GM19043 (cell line): Measurements from ENCODE around the gene ADARB1.
"Not testable (repeated sequence)": the region's sequence is repeated elsewhere in the genome, so short reads cannot be mapped to it uniquely, and the experiment has no call there.

Experiments used
- ATAC-seq: cut with Tn5 transposase; IDR thresholded peaks from one replicate; pipeline ENCODE4 v1.9.1; 2021; ENCODE audit warnings: low read depth; ENCODE audit not compliant: unreplicated experiment

ADARB1 gene

DNA sequence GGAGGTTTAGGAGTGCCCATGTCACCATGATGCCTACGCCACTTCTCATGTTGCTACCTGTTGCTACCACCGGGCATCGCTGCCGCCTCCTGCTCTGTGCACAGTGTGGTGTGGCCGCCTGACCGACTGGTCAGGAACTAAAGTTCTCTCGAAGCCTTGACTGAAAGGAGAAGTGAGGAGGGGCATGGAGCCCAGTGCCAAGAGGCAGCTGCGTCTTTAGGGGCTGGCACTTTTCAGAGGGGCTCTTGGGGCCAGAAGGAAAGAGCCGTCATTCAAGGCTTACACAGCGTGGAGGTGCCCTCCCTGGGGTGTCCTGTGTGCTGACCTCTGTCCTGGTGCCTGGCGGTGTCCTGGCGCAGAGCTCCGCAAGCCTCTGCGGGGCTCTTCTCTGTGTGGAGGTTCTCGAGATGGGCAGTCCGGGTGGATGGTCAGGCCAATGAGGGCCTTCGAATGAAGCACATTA lies 57.2 kb downstream of the ADARB1 start:
- no peak for ATAC-seq

DNA sequence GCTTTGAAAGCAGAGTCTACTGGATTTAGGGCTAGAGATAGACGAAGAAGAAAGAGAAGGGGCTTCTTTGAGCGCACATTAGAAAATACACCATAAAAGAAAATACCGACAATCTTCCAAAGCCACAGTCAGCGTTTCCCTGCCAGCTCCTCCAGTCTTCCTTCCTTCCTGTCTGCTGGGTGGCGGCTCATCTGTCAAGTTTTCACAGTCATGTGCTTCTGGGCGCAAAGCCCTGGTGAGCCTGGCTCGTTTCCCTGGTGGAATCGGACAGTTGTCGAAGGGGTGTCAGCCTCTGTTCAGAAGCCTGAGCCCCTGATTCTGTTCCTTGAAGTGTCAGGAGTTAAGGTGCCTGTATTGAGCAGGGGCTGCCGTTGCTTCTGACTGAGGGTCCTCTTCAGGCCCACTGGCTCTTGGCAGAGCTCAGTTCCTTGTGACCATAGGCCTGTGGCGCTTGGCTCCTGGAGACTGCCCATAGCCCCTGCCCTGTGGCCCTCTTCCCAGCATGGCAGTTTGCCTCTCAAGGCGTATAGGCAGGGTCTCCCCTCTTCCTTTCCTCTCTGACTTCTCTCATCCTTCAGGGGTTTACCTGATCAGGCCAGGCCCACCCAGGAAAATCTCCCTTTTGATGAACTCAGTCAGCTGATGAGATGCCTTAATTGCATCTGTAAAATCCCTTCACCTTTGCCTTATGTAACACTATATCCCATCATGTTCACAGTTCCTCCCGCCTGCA lies 58.6 kb downstream of the ADARB1 start:
- no peak for ATAC-seq

DNA sequence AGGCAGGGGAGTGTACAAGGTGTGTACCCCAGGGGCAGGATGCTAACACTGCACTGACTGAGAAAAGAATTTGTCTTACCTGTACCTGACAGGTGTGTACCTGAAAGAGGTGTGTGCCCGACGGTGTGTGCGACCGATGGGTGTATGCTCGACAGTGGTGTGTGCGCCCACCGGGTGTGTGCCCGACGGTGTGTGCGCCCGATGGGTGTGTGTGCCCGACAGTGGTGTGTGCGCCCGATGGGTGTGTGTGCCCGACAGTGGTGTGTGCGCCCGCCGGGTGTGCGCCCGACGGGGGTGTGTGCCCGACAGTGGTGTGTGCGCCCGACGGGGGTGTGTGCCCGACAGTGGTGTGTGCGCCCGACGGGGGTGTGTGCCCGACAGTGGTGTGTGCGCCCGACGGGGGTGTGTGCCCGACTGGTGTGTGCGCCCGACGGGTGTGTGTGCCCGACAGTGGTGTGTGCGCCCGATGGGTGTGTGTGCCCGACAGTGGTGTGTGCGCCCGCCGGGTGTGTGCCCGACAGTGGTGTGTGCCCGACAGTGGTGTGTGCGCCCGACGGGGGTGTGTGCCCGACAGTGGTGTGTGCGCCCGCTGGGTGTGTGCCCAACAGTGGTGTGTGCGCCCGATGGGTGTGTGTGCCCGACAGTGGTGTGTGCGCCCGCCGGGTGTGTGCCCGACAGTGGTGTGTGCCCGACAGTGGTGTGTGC lies 59.3 kb downstream of the ADARB1 start:
- ATAC-seq = not testable (repeated sequence)

DNA sequence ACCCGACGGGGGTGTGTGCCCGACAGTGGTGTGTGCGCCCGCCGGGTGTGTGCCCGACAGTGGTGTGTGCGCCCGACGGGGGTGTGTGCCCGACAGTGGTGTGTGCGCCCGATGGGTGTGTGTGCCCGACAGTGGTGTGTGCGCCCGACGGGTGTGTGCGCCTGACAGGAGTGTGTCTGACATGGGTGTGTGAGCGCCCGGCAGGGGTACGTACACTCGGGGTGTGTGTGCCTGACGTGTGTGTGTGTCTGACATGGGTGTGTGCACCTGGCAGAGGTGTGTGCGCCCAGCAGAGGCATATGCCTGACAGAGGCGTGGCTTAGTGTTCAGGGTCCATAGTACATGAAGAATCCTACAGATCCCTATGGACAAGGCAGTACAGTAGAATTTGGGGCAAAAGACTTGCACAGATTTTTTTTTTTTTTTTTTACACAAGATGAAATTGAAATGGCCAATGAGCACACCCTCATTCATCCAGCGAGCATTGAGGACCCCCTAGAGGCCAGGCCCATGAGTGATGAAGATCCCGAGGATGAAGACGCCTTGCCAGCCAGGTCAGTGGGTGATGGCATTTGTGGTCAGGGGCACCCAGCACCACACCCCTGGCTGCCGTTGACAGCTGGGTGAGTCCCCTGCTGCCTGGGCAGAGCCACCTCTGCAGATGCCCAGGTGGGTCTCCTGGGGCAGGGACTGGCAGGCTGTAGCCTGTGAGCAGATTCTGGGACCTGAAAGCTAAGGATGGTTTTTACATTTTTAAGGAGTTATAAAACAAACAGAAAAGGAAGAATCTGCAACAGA lies 60.1 kb downstream of the ADARB1 start:
- ATAC-seq = no peak

DNA sequence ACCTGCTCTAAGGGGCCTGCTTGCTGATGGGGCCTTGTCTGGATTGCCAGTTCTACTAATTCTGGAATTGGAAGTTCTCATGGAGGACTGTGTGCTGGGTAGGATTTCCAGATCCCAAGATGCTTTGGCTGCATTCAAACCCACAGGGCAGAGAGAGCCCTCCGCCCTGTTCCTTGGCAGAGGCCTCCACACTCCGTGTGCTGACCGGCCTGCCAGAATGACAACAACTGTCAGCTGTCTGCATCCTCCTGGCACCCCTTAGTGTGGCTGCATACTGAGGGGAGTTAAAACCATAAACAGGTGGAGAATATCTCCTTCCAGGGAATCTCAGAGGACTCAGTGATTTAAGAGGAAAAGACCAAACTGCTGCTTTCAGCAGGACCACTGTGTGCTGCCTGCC lies 60.7 kb downstream of the ADARB1 start:
- ATAC-seq = no peak

DNA sequence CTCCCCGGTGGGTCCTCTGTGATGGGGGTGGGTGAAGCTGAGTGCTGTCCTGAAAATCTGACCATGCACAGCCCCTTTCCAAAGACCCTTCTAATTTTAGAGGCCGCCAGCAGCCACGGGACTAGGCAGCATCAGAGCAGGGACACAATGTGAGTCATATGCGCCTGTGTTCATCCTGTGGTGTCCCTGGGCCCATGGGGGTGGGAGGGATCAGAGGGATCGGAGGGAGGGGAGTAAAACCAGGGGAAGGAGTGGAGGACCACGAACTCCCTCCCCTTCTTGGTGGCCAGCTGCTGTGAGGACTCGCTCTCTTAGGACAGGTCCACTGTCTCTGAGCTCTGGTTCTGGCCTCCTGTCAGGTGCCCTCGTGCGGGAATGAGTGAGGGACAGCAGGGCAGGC lies 61.5 kb downstream of the ADARB1 start:
- ATAC-seq = no peak

DNA sequence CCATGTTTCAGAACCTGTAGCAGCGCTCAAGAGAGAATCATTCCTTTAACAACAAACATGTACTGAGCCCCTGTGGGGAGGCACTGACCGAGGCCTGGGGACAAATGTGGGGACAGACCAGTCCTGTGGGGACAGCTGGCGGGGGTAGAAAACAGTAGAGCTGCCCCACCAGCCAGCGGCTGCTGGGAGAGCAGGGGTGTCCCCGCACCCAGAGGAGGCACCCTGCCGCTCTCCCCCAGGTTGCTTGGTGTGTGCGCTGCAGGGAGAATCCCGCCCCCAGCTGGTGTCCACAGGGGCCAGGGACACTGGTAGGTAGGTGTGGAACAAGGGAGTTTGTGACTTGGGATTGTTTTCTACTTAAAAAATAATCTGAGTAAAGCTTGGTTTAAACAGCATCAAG lies 62.1 kb downstream of the ADARB1 start:
- ATAC-seq = no peak

DNA sequence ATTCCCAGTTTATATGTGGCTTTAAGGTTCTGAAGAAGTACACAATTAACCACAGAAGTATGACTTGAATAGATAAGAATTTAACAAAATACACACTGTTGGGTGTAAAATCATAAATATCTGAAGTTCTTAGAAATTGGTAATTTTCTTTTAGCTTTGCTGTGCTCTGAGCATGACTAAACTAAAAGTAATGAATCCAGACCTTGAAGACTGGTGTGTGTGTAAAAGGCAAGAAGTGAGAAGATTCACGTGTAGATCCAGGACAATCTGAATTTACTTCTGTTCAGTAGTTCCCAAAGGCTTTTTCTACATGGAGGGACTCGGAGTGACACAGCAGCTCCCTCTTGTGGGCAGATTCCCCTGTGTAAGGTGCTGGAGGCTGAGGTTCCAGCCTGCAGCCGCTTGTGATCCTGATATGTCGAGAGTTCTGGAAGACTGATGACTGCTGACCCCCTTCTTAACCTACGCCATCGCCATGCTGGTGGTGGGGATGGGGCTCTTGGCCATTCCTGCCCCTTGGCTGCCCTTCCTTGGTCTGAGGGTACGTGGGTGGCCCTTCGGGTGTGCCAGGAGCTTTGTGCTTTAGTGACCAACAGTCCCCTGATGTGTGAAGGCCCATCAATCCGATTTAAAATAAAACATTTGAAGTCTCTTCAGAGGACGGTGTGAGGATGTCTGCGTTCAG lies 62.7 kb downstream of the ADARB1 start:
- no peak for ATAC-seq

DNA sequence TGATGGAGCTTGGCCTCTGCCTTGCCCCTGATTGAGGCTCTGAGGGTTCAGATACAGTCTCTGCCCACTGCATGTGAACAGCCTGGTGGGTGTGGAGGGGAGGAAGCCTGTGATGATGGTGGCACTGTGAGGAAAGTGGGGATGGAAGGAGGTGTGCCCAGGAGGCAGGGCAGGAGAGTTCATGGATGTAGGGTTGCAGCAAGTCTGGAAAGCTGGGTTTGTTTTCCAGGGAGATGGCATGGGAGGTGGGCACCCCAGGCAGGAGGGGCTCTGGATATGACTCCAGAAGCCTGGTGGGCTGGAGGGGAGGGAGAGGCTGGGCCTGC lies 63.2 kb downstream of the ADARB1 start:
- ATAC-seq = no peak

DNA sequence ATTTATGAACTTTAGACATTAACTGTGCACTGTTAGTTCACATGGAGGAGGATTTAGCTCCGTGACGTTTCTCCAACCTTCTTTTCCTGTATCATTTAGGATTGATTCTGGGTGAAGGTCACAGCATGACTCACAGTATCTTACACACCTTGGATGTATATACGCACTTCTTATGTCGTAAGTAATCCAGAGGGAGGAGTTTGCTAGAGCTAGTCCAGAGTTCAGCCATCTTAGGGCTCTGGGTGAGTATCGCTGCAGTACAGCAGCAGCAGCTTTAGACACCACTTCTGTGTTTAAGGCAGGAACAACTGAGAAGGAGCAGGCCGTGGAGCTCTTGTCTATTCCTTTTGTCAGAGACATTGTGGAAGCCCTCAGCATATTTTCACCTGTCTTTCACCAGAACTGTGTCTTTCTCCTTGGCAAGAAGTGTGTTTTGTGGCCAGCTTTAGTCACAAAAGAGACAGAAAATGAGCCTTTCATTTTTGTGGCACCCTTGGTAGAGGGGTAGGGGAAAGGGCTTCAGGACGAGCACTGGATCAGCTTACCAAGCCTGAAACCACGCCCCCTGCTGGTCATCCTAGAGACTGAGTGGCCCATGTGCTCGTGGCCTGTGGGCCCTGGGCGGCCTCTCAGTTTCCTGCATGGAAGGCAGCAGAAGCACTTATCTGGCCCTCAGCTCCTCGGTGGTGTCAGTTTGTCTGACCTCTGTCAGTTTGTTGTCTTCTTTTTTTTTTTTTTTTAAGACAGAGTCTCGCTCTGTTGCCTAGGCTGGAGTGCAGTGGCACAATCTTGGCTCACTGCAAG lies 64.0 kb downstream of the ADARB1 start:
- ATAC-seq = no peak

DNA sequence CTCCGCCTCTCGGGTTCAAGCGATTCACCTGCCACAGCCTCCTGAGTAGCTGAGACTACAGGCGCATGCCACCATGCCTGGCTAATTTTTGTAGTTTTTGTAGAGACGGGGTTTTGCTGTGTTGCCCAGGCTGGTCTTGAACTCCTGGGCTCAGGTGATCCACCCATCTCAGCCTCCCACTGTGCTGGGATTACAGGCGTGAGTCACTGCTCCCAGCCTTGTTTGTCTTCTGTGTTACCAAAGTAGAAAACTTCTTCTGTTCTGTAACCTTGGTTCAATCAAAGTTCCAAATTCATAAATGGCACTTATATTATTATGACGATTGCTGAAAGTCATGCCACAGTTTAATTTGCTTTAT lies 64.6 kb downstream of the ADARB1 start:
- ATAC-seq = not testable (repeated sequence)

DNA sequence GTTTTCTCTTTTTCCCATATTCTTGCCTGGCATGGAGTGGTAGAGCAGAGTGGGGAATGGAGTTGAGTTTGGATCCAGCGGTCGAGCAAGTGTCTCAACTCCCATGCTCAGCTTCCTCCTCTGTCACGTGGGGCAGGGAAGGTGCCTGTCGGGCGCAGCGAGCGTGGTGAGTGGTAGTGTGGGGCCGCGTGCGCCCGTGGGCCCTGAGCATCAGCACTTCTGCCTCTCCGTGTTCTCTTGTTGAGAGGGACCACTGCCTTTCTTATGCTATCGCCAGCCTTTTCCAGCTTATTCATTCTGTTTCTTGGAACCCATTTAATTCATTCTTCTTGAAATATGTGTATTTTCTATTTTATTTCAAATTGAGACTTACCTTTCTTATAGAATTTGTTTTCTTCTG lies 65.1 kb downstream of the ADARB1 start:
- no peak for ATAC-seq

DNA sequence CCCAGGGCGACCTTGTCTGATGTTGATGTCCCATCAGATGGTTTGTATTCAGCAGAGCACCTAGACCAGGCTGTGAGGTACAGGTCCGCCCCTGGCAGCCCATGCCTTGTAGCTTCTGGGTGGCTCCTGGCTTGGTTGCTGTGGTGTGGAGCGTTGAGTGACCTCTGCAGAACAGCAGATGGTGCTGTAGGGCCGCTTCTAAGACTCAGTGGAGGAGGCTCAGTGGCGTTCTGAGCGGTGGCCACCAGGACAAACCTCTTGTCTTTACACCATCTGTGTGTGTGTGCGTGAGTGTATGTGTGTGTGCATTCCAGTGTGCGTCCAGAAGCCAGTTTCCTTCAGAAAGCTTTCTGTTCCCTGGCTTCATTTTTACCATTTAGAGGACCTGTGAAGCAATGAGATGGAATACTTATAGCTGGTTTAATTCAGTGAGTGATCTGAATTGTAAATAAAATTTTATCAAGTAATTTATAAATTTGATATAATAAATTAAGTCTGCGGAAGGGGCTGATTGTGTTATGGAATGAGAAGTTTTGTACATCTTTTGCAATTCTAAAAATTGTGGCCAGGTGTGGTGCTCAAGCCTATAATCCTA lies 66.1 kb downstream of the ADARB1 start:
- peak; percentile 64 for ATAC-seq

DNA sequence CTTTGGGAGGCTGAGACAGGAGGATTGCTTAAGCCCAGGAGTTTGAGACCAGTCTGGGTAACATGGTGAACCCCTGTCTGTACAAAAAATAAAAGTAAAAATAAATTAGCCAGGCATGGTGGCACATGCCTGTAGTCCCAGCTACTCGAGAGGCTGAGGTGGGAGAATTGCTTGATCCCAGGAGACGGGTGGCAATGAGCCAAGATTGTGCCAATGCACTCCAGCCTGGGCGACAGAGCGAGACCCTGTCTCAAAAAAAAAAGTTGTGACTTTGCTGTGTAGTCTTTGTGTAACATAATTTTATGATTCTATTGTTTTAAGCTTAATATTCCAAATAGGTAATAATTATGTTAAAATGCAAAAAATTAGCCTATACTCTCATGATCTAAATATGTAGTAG lies 66.6 kb downstream of the ADARB1 start:
- ATAC-seq = not testable (repeated sequence)

DNA sequence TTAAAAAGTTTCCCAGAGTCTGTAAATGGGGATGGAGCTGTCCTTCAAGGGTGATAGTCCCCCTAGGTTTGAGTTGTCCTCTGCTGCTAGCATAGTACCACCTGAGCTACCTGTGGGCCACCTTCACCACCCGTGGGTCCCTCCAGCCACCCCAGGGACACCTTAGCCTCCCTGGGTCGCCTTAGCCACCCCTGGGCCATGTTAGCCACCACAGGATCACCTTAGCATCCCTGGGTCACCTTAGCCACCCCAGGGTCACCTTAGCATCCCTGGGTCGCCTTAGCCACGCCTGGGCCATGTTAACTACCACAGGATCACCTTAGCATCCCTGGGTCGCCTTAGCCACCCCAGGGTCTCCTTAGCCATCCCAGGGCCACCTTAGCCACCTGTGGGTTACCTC lies 67.1 kb downstream of the ADARB1 start:
- no peak for ATAC-seq

DNA sequence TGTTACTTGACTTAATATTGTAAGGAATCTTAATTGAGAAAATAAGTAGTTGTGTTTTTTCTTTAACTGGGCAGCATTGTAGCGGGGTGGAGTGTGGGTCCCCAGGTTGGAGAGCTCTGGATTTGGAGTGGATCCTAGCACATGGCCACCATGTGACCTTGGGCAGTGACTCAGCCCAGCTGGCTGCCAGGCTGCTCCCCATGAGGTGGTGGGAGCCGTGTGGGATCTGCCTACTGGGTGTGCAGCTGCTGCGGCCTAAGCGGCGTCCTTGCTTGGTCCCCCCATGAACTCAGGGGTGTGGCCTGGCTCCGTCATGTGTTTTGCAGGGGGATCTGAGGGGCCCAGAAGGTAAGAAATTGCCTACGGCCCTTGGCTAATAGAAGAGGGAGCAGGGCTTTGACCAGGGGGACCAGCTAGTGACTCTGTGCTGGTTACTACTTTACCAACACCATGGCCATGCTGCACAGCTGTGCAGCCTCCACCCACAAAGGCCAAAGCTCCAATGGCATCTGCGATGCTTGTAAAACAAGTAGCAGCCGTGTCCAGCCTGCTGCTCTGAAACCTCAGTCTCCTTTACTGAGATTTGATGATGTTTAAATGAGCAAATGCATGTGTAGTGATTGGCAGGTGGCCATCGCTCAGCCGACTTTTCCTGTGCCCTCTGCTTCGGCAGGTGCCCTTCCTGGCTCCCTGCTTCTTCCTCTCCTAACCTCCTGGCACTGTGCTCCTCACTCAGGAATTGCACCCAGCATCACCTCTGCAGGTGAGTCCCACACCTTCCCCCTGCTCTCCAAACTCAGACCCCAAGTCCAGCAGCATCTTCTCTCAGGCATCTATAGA lies 68.3 kb downstream of the ADARB1 start:
- no peak for ATAC-seq

DNA sequence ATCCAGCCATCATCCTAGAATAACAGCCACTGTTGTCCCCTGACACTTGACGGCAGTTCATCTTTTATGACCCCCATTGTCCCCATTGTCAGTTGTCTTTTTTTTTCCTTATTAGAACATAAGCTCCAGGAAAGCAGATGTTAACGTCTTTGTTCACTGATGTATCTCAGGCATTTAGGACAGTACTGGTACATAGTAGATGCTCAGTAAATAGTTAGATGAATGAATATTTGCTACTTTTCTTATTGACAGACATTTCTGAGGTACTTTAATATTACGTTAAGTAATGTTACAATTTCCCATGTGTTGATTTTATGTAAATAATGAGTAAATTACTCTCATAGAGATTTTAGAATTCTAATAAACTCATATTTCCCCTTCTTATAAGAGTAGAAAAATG lies 69.5 kb downstream of the ADARB1 start:
- no peak for ATAC-seq

DNA sequence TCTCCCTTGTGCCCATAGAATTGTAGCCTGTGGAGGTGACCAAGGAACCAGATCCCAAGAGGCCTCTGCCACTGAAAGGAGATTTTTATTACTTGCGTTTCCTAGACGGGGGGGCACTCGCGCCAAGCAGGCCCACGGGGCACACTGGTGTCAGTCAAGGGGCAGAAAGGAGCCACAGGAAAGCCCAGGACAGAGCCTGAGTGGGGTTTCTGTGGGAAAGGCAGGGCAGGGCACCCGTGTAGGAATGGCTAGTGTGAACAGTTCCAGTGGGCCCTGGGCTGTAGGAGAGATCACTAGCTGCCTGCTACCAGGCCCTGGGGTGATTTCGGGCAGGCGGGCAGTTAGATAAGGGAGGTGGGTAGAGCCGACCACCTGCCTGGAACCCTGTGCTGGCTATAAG lies 70.8 kb downstream of the ADARB1 start:
- ATAC-seq = no peak

DNA sequence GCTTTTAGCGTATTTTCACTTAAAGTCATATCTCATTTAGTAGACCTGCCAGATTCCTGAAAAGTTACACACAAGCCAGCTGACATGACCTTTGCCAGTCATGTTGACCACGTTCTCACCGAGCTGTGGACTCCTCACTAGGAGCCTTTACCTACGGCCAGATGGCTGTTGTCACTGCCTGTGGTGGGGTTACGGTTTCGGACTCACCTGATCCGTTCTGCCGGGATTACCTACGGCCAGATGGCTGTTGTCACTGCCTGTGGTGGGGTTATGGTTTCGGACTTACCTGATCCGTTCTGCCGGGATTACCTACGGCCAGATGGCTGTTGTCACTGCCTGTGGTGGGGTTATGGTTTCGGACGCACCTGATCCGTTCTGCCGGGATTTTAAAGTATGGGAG lies 71.5 kb downstream of the ADARB1 start:
- ATAC-seq = not testable (repeated sequence)
